Activated T-cell treated with anti-CD3 and anti-CD28 coated beads, Interleukin-2, amount 50 U/mL, for 4 hours (primary cell): Measurements from ENCODE around the gene ZNF253. TPM values are rescaled to one million over a fixed set of nuclear protein-coding genes. Genes with fewer than 3 reads are reported as not detected.
A peak's percentile ranks its signal among the peaks of the same experiment; 100 is the strongest.
"Not testable (repeated sequence)": the region's sequence is repeated elsewhere in the genome, so short reads cannot be mapped to it uniquely, and the experiment has no call there.

Source experiments
- ATAC-seq, 2 donors: fragments of 200-7000 bp; cut with Tn5 transposase; one replicate each; pipeline ENCODE4 v1.10.0; 2021
- DNase-seq: peaks from one replicate; pipeline ENCODE4 v3.0.0-alpha.2; 2020
- H3K27me3 Mint-ChIP-seq: one replicate; pipeline ENCODE4 v1.8.0; 2021; ENCODE audit warnings: low read depth, mixed read lengths
- H3K36me3 Mint-ChIP-seq: one replicate; pipeline ENCODE4 v1.8.0; 2022; ENCODE audit warnings: mixed read lengths; ENCODE audit not compliant: insufficient read depth
- H3K4me1 Mint-ChIP-seq: one replicate; pipeline ENCODE4 v1.8.0; 2021; ENCODE audit warnings: low read depth, mixed read lengths
- H3K4me3 Mint-ChIP-seq: one replicate; pipeline ENCODE4 v1.8.0; 2021; ENCODE audit warnings: mild to moderate bottlenecking, moderate library complexity, mixed read lengths
- H3K9me3 Mint-ChIP-seq: one replicate; pipeline ENCODE4 v1.8.0; 2021; ENCODE audit warnings: mixed read lengths
- total RNA-seq, 3 donors: library from RNA; stranded (reverse); gene quantifications; one replicate each; pipeline ENCODE4 v1.2.1, GENCODE V29; 2021

Gene ZNF253
- total RNA-seq, 3 donors from 2014 or later, result 3.2 to 4.7 (median 4.4) TPM

DNA sequence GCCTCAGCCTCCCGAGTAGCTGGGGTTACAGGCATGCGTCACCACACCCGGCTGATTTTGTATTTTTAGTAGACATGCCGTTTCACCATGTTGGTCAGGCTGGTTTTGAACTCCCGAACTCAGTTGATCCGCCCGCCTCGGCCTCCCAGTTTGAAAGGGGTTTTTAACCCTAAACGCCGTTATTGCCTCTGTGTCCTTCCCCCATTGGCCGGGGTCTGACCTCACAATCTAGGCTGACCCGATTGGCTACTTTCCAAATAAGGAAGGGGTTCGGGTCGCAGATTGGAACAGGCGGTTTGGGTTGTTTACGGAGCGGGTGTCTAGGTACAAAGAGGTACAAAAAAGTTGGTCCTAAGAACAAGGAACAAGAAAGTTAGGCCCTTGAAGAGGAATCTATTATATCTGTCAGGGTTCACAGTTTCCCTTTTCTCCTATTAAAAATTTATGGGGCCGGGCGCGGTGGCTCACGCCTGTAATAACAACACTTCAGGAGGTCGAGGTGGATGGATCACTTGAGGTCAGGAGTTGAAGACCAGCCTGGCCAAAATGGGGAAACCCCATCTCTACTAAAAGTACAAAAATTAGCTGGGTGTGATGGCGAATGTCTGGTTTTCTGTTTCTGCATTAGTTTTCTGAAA, 1.0 kb downstream of the ZNF253 start:
- DNase-seq (peak; percentile 14), ATAC-seq (peak in 1 of 2 donors; percentile 0)
- peaks cover 3% of the 10 kb centered on the region for H3K36me3 Mint-ChIP-seq
- no peaks in the 10 kb centered on the region for H3K9me3 Mint-ChIP-seq
- H3K4me3 Mint-ChIP-seq, result peak overlapping the region; percentile 100
- no peaks in the 10 kb centered on the region for H3K27me3 Mint-ChIP-seq
- peaks cover 31% of the 10 kb centered on the region for H3K4me1 Mint-ChIP-seq

DNA sequence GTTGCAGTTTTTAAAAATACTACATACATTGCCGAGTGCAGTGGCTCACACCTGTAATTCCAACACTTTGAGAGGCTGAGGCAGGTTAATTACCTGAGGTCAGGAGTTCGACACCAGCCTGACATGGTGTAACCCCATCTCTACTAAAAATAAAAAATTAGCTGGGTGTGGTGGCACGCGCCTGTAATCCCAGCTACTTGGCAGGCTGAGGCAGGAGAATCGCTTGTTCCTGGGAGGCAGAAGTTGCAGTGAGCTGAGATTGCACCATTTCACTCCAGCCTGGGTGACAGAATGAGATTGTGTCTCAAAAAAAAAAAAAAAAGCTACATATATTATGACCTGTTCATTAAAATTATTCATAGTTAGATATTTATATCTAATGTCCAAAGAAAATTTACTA, 4.4 kb downstream of the ZNF253 start:
- not testable (repeated sequence) for H3K9me3 Mint-ChIP-seq, ATAC-seq, H3K4me3 Mint-ChIP-seq, H3K27me3 Mint-ChIP-seq, DNase-seq
- Mint-ChIP-seq H3K36me3 (peaks cover 12% of the 10 kb centered on the region), H3K4me1 (peaks cover 46% of the 10 kb centered on the region)

GRCh38 chr19:19871932-19872331, 6.2 kb downstream of the ZNF253 start:
- H3K4me3 Mint-ChIP-seq, result no peak overlapping the region
- peak; percentile 73 to 84 for ATAC-seq
- H3K36me3 Mint-ChIP-seq, result peaks cover 20% of the 10 kb centered on the region
- H3K9me3 Mint-ChIP-seq, result no peaks in the 10 kb centered on the region
- peaks cover 48% of the 10 kb centered on the region for H3K4me1 Mint-ChIP-seq
- H3K27me3 Mint-ChIP-seq, result no peaks in the 10 kb centered on the region
- DNase-seq, result no peak

GRCh38 chr19:19873381-19873780, 7.7 kb downstream of the ZNF253 start:
- no peak for DNase-seq
- Mint-ChIP-seq H3K27me3 (no peaks in the 10 kb centered on the region), H3K36me3 (peaks cover 27% of the 10 kb centered on the region), H3K4me3 (no peak overlapping the region), H3K4me1 (peaks cover 38% of the 10 kb centered on the region), H3K9me3 (peaks cover 4% of the 10 kb centered on the region)
- peak in 1 of 2 donors; percentile 53 for ATAC-seq

GRCh38 chr19:19877724-19878123, 12.0 kb downstream of the ZNF253 start:
- DNase-seq, result no peak
- H3K9me3 Mint-ChIP-seq, result peaks cover 4% of the 10 kb centered on the region
- H3K36me3 Mint-ChIP-seq, result peaks cover 48% of the 10 kb centered on the region
- no peak overlapping the region for H3K4me3 Mint-ChIP-seq
- peaks cover 13% of the 10 kb centered on the region for H3K4me1 Mint-ChIP-seq
- no peak for ATAC-seq
- no peaks in the 10 kb centered on the region for H3K27me3 Mint-ChIP-seq

DNA sequence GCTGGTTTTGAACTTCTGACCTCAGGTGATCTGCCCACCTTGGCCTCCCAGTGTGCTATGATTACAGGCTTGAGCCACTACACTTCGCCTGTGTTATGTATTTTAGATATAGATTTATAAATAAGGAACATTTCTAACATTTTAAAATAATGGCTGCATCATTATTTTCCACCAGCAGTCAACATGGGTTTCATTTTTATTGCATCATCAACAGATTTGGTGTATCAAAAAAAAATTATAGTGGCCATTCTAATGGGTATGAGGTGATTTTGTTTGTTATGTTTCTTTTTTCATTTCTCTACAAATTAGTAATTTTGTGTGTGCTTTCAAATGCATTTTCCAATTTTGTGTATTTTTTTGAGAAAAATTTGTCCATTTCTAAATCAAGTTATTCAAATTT, 18.9 kb downstream of the ZNF253 start:
- no peak for DNase-seq
- H3K27me3 Mint-ChIP-seq, result no peaks in the 10 kb centered on the region
- H3K4me3 Mint-ChIP-seq, result no peak overlapping the region
- H3K4me1 Mint-ChIP-seq, result no peaks in the 10 kb centered on the region
- H3K9me3 Mint-ChIP-seq, result peaks cover 15% of the 10 kb centered on the region
- H3K36me3 Mint-ChIP-seq, result peaks cover 51% of the 10 kb centered on the region
- ATAC-seq, result no peak

DNA sequence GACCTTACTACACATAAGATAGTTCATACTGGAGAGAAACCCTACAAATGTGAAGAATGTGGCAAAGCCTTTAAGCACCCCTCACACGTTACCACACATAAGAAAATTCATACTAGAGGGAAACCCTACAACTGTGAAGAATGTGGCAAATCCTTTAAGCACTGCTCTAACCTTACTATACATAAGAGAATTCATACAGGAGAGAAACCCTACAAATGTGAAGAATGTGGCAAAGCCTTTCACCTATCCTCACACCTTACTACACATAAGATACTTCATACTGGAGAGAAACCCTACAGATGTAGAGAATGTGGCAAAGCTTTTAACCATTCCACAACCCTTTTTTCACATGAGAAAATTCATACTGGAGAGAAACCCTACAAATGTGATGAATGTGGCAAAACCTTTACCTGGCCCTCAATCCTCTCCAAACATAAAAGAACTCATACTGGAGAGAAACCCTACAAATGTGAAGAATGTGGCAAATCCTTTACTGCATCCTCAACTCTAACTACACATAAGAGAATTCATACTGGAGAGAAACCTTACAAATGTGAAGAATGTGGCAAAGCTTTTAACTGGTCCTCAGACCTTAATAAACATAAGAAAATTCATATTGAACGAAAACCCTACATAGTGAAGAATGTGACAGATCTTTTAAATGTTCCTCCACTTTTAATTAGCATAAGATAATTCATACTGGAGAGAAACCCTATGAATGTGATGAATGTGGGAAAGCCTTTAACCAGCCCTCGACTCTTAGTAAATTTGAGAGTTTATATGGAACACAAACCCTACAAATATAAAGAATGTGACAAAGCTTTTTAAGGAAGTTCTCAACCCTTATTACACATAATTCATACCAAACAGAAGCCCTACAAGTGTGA, 26.6 kb downstream of the ZNF253 start:
- Mint-ChIP-seq H3K9me3 (peaks cover 37% of the 10 kb centered on the region), H3K36me3 (peaks cover 37% of the 10 kb centered on the region)
- H3K4me1 Mint-ChIP-seq, ATAC-seq, DNase-seq, H3K4me3 Mint-ChIP-seq, H3K27me3 Mint-ChIP-seq: not testable (repeated sequence)

GRCh38 chr19:19900139-19900728, 34.6 kb downstream of the ZNF253 start:
- peak overlapping the region; percentile 97 for H3K4me3 Mint-ChIP-seq
- peak; percentile 2 to 3 for ATAC-seq
- H3K36me3 Mint-ChIP-seq, result peaks cover 5% of the 10 kb centered on the region

GRCh38 chr19:19900729-19901444, 35.2 kb downstream of the ZNF253 start, which contains the start of gene ZNF93:
Gene ZNF93, plus strand, starts transcription at chr19:19900946. Its CDS starts 143 bp downstream, at chr19:19901089.
- Mint-ChIP-seq H3K36me3 (peaks cover 5% of the 10 kb centered on the region), H3K9me3 (peaks cover 28% of the 10 kb centered on the region), H3K4me3 (peak within 1 kb of the TSS; percentile 97), H3K27me3 (no peaks in the 10 kb centered on the region), H3K4me1 (peaks cover 15% of the 10 kb centered on the region)
- DNase-seq, result peak; percentile 83
- peak; percentile 97 to 98 for ATAC-seq

More at GRCh38 chr19:19900139-19900728, 34.6 kb downstream of the ZNF253 start:
- Mint-ChIP-seq H3K4me1 (peaks cover 15% of the 10 kb centered on the region), H3K9me3 (peaks cover 28% of the 10 kb centered on the region), H3K27me3 (no peaks in the 10 kb centered on the region)
- DNase-seq, result no peak

DNA sequence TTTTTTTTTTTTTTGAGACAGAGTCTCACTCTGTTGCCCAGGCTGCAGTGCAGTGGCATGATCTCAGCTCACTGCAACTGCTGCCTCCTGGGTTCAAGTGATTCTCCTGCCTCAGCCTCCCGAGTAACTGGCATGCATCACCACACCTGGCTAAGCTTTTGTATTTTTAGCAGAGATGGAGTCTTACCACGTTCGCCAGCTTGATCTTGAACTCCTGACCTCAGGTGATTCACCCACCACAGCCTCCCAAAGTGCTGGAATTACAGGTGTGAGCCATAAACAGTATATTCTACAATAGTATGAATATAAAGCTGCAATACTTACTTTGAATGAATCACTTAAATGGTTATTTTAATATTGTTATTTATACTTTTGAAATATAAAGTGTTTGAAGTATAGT, 41.9 kb downstream of the ZNF253 start:
- H3K4me3 Mint-ChIP-seq, ATAC-seq, H3K4me1 Mint-ChIP-seq, DNase-seq, H3K9me3 Mint-ChIP-seq, H3K36me3 Mint-ChIP-seq, H3K27me3 Mint-ChIP-seq: not testable (repeated sequence)

GRCh38 chr19:19909654-19910053, 44.0 kb downstream of the ZNF253 start:
- H3K27me3 Mint-ChIP-seq, result no peaks in the 10 kb centered on the region
- no peaks in the 10 kb centered on the region for H3K4me1 Mint-ChIP-seq
- peaks cover 9% of the 10 kb centered on the region for H3K36me3 Mint-ChIP-seq
- no peaks in the 10 kb centered on the region for H3K9me3 Mint-ChIP-seq
- DNase-seq (no peak), ATAC-seq (no peak)
- no peak overlapping the region for H3K4me3 Mint-ChIP-seq

DNA sequence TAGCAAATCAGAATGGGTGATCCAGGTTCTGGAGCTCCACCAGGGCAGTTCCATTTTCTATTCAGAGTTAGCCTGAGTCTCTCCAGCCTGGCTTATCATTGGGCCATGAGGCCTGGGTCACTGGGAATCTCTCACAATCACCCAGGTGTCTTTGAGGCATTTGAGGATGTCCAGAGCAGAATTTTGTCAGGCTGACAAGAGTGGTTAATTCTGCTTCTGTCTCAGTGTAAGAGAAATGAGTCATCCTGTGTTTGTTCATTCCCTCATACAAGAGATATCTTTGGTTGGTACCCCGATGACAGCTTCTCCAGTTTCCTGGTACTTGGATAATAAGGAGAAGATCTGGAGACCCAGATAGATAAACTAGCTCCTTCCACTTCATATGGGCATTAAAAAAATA, 45.5 kb downstream of the ZNF253 start:
- DNase-seq (no peak), ATAC-seq (no peak)
- Mint-ChIP-seq H3K27me3 (no peaks in the 10 kb centered on the region), H3K36me3 (peaks cover 10% of the 10 kb centered on the region), H3K4me3 (no peak overlapping the region), H3K4me1 (no peaks in the 10 kb centered on the region), H3K9me3 (no peaks in the 10 kb centered on the region)

DNA sequence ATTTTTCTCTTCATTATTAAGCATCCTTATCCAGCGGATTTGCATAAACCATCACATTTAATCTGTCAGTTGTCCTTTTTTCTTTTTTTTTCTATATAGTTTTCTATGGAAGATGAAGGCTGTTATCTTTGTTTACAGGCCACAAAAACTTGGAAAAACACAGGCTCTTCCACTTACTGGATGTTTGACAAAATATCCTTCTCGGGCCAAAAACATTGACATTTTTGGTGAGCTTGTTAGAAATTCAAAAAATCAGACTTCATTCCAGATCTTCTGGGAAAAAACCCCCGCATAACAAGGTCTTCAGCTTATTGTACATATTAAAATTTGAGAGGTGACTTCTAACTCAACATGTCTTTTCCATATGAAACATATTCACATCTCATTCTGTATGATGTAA, 48.9 kb downstream of the ZNF253 start:
- H3K4me3 Mint-ChIP-seq, result no peak overlapping the region
- H3K27me3 Mint-ChIP-seq, result no peaks in the 10 kb centered on the region
- H3K36me3 Mint-ChIP-seq, result peaks cover 16% of the 10 kb centered on the region
- no peak for DNase-seq
- no peak for ATAC-seq
- H3K4me1 Mint-ChIP-seq, result no peaks in the 10 kb centered on the region
- no peaks in the 10 kb centered on the region for H3K9me3 Mint-ChIP-seq

DNA sequence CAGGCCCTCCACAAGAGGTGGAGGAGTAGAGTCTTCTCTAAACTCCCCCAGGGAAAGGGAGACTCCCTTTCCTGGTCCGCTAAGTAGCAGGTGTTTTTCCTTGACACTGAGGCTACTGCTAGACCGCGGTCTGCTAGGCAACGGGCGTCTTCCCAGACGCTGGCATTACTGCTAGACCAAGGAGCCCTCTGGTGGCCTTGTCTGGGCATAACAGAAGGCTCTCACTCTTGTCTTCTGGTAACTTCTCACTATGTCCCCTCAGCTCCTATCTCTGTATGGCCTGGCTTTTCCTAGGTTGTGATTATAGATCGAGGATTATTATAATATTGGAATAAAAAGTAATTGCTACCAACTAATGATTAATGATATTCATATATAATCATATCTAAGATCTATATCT, 64.7 kb downstream of the ZNF253 start:
- ATAC-seq, H3K4me1 Mint-ChIP-seq, H3K4me3 Mint-ChIP-seq, H3K27me3 Mint-ChIP-seq: not testable (repeated sequence)
- H3K9me3 Mint-ChIP-seq, result peaks cover 31% of the 10 kb centered on the region
- H3K36me3 Mint-ChIP-seq, result peaks cover 41% of the 10 kb centered on the region
- DNase-seq, result peak; percentile 31
